NT2/D1 (cell line): ENCODE measurements around the gene ARID4B.

ENCODE experiments used
- SUZ12 ChIP-seq: IDR thresholded peaks from 2 replicates; pipeline ENCODE4 v1.6.1; 2011; ENCODE audit not compliant: insufficient read length, insufficient read depth; ENCODE audit errors: extremely low read depth
- ZNF274 ChIP-seq: IDR thresholded peaks from 2 replicates; pipeline ENCODE4 v1.6.1; 2011; ENCODE audit warnings: mild to moderate bottlenecking, low read depth, low read length

DNA sequence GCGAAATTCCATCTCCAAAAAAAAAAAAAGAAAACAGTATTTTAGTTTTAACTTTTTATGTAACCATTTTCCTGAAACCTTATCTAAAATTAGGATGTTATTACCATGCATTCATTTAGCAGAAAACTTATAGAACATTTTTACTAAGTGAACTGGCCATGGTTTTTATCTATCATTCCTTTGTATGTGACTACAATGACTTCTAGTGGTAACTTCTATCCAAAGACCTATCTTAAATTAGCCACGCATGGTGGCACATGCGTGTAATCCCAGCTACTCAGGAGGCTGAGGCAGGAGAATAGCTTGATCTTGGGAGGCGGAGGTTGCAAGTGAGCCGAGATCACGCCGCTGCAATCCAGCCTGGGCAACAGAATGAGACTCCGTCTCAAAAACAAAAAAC lies 11.8 kb upstream of the ARID4B start:
- TF ChIP-seq ZNF274 (no peak), SUZ12 (no peak)
